ENCODE results near the gene TEX52. TPM values are rescaled to one million over a fixed set of nuclear protein-coding genes. Genes with fewer than 3 reads are reported as not detected.

The TEX52 gene
- total RNA-seq, 1 experiment from 2014 or later: 0.34 TPM

DNA sequence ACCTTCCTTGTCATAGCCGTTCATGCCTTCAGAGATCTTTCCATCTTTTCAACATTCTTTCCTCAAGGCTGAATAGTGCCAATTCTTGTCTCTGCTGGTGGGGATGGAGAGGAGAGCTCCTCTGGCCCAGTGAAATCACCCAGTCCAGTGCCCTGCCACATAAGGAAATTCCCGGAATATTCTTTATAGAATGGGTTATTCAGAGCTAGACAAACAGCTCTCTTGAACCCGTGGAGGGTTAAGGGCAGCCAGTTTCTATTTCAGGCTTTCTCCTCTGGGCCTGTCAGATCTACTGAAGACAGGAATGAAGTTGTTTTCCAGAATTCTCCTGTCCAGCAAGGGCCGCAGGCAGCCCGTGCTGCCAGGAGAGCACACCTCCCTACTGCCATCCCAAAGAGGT, 13.9 kb downstream of the TEX52 start:
- H3K9me3 Mint-ChIP-seq (ENCODE audit: unreplicated experiment): no peaks in the 10 kb centered on the region
- no peaks in the 10 kb centered on the region for H3K36me3 Mint-ChIP-seq (ENCODE audit: insufficient read depth, unreplicated experiment)
- peaks cover 10% of the 10 kb centered on the region for H3K4me1 Mint-ChIP-seq (ENCODE audit: low read depth, unreplicated experiment)
- ChIA-PET POLR2A (no interaction called here), CTCF (no interaction called here)
- H3K27me3 Mint-ChIP-seq (ENCODE audit: insufficient read depth, unreplicated experiment): no peaks in the 10 kb centered on the region
- BruUV-seq (replicated peaks): no TSS peak
- TF ChIP-seq CTCF (IDR thresholded peaks at IDR 0.05; ENCODE audit: insufficient read depth in 1 of 2, low read depth in 1 of 2, low read length in 1 of 2, severe bottlenecking in 1 of 2, unreplicated experiment in 1 of 2): no peak
- H3K4me3 ChIP-seq (ENCODE audit: low read depth, low read length): no peak overlapping the region
- no peaks in the 10 kb centered on the region; the same call in 1 of the 2 replicates for H3K9me3 ChIP-seq
- H3K4me1 ChIP-seq: peaks cover 10% of the 10 kb centered on the region
- H3K27ac Mint-ChIP-seq (ENCODE audit: unreplicated experiment): no peak overlapping the region
- no peaks in the 10 kb centered on the region for H3K36me3 ChIP-seq (ENCODE audit: control insufficient read depth, insufficient read depth, low read length)
- H3K27me3 ChIP-seq (replicated peaks; ENCODE audit: control insufficient read depth, insufficient read depth, low read length): no peaks in the 10 kb centered on the region
- H3K4me3 Mint-ChIP-seq (ENCODE audit: unreplicated experiment): no peak overlapping the region
- intact Hi-C loops (cut with micrococcal nuclease; ENCODE audit: unreplicated experiment): no loop called here
- DNase-seq: no peak

DNA sequence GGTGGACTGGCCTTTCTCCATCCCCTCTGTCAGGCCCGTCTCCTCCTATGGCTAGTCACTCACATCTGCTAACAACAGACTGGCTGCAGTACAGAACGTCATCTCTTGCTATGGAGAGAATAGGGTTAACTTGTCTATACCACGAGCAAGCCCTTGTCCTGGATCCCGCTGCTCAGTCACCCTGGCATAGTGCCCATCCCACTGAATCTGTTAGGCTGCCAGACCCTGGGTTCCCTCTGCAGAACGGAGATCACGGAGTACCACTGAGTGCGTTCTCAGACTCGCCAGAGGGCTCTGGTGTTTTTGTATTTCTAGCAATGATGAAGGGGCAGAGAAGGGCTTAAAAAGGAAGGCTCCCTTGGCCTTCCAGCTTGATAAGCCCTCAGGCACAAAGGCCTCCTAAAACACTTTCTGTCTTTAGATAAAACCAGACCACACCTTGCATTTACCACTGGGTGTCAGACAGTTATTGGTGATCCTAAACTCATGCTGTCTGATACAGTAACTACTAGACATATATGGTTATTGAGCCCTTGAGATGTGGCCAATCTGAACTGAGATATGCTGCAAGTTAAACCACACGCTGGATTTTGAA, 15.7 kb downstream of the TEX52 start:
- no peak overlapping the region for H3K27ac Mint-ChIP-seq (ENCODE audit: unreplicated experiment)
- peaks cover 10% of the 10 kb centered on the region for H3K4me1 Mint-ChIP-seq (ENCODE audit: low read depth, unreplicated experiment)
- TF ChIP-seq CTCF (IDR thresholded peaks at IDR 0.05; ENCODE audit: insufficient read depth in 1 of 2, low read depth in 1 of 2, low read length in 1 of 2, severe bottlenecking in 1 of 2, unreplicated experiment in 1 of 2): no peak
- BruUV-seq (replicated peaks): no TSS peak
- H3K27me3 Mint-ChIP-seq (ENCODE audit: insufficient read depth, unreplicated experiment): no peaks in the 10 kb centered on the region
- no peaks in the 10 kb centered on the region for H3K9me3 Mint-ChIP-seq (ENCODE audit: unreplicated experiment)
- H3K36me3 Mint-ChIP-seq (ENCODE audit: insufficient read depth, unreplicated experiment): no peaks in the 10 kb centered on the region
- H3K27me3 ChIP-seq (replicated peaks; ENCODE audit: control insufficient read depth, insufficient read depth, low read length): no peaks in the 10 kb centered on the region
- H3K4me3 Mint-ChIP-seq (ENCODE audit: unreplicated experiment): no peak overlapping the region
- ChIA-PET POLR2A (no interaction called here), CTCF (interaction anchor here (0.5 kb wide), 1 partner anchor 401 kb away, joined by 3 read pairs; no protein-coding TSS in a partner anchor)
- H3K4me1 ChIP-seq: peaks cover 10% of the 10 kb centered on the region
- H3K9me3 ChIP-seq: no peaks in the 10 kb centered on the region; the same call in 1 of the 2 replicates
- no peak overlapping the region for H3K4me3 ChIP-seq (ENCODE audit: low read depth, low read length)
- no peaks in the 10 kb centered on the region for H3K36me3 ChIP-seq (ENCODE audit: control insufficient read depth, insufficient read depth, low read length)
- intact Hi-C loops (cut with micrococcal nuclease; ENCODE audit: unreplicated experiment): no loop called here
- no peak for DNase-seq

GRCh38 chr12:2836574-2836973, 20.3 kb downstream of the TEX52 start:
- no TSS peak for BruUV-seq (replicated peaks)
- H3K9me3 Mint-ChIP-seq (ENCODE audit: unreplicated experiment): no peaks in the 10 kb centered on the region
- H3K36me3 Mint-ChIP-seq (ENCODE audit: insufficient read depth, unreplicated experiment): peaks cover 3% of the 10 kb centered on the region
- Histone ChIP-seq H3K4me3 (ENCODE audit: low read depth, low read length) (no peak overlapping the region), H3K9me3 (no peaks in the 10 kb centered on the region; the same call in 1 of the 2 replicates), H3K4me1 (no peaks in the 10 kb centered on the region), H3K36me3 (ENCODE audit: control insufficient read depth, insufficient read depth, low read length) (no peaks in the 10 kb centered on the region), H3K27me3 (replicated peaks; ENCODE audit: control insufficient read depth, insufficient read depth, low read length) (no peaks in the 10 kb centered on the region)
- H3K27me3 Mint-ChIP-seq (ENCODE audit: insufficient read depth, unreplicated experiment): peaks cover 5% of the 10 kb centered on the region
- intact Hi-C loops (cut with micrococcal nuclease; ENCODE audit: unreplicated experiment): no loop called here
- no peak for TF ChIP-seq CTCF (IDR thresholded peaks at IDR 0.05; ENCODE audit: insufficient read depth in 1 of 2, low read depth in 1 of 2, low read length in 1 of 2, severe bottlenecking in 1 of 2, unreplicated experiment in 1 of 2)
- no peak overlapping the region for H3K4me3 Mint-ChIP-seq (ENCODE audit: unreplicated experiment)
- no peak overlapping the region for H3K27ac Mint-ChIP-seq (ENCODE audit: unreplicated experiment)
- no peaks in the 10 kb centered on the region for H3K4me1 Mint-ChIP-seq (ENCODE audit: low read depth, unreplicated experiment)
- CTCF ChIA-PET: interaction anchor here (1.1 to 2.1 kb wide), 2 partner anchors 198 to 205 kb away, joined by 3 to 6 read pairs; no protein-coding TSS in a partner anchor
- POLR2A ChIA-PET: no interaction called here
- no peak for DNase-seq
